ENCODE measurements around the gene IAH1. TPM values are rescaled to one million over a fixed set of nuclear protein-coding genes. Genes with fewer than 3 reads are reported as not detected.

The IAH1 gene
- 10 to 100 TPM; 35.0 to 79.2 (median 54.6) TPM for polyA plus RNA-seq
- long read RNA-seq, donor 1 = 0 reads
- long read RNA-seq, donor 2, transcript IAH1-215 (6 exons, 1,266 nt) = major isoform, 11 of 12 reads
- long read RNA-seq, donor 2, partial matches to known transcripts = 0 of 12 reads
- long read RNA-seq, donor 2, other reads (novel, unspliced or antisense) = 0 of 12 reads
- long read RNA-seq, donor 3, transcript IAH1-215 (6 exons, 1,266 nt) = major isoform, 16 of 21 reads
- long read RNA-seq, donor 3, partial matches to known transcripts = 0 of 21 reads
- long read RNA-seq, donor 3, other reads (novel, unspliced or antisense) = 0 of 21 reads
- long read RNA-seq, donor 4, partial matches to known transcripts = 0 of 1 reads
- long read RNA-seq, donor 4, other reads (novel, unspliced or antisense) = 0 of 1 reads
- long read RNA-seq, donor 5, partial matches to known transcripts = 0 of 5 reads
- long read RNA-seq, donor 5, other reads (novel, unspliced or antisense) = 0 of 5 reads
- long read RNA-seq, donor 6, transcript IAH1-215 (6 exons, 1,266 nt) = major isoform, 21 of 24 reads
- long read RNA-seq, donor 6, partial matches to known transcripts = 0 of 24 reads
- long read RNA-seq, donor 6, other reads (novel, unspliced or antisense) = 0 of 24 reads
- long read RNA-seq, donor 7 = 0 reads
- long read RNA-seq, donor 8, partial matches to known transcripts = 0 of 3 reads
- long read RNA-seq, donor 8, other reads (novel, unspliced or antisense) = 0 of 3 reads
- long read RNA-seq, donor 9, transcript IAH1-215 (6 exons, 1,266 nt) = major isoform, 7 of 8 reads
- long read RNA-seq, donor 9, partial matches to known transcripts = 0 of 8 reads
- long read RNA-seq, donor 9, other reads (novel, unspliced or antisense) = 0 of 8 reads
- long read RNA-seq, donor 10, transcript IAH1-215 (6 exons, 1,266 nt) = major isoform, 21 of 27 reads
- long read RNA-seq, donor 10, partial matches to known transcripts = 0 of 27 reads
- long read RNA-seq, donor 10, other reads (novel, unspliced or antisense) = 0 of 27 reads

- WGBS, 3 donors = 0 to 1% (median 0%) methylated on average over 58 to 91 of the region's 91 CpGs
- H3K36me3 ChIP-seq (ENCODE audit: control insufficient read depth in 3 of 3, insufficient read depth in 2 of 3, low read depth in 1 of 3, low read length in 3 of 3) = peaks cover 0 to 27% (median 5%) of the 10 kb centered on the region in 3 donors
- no peaks in the 10 kb centered on the region for H3K27me3 ChIP-seq (ENCODE audit: control insufficient read depth in 3 of 3, insufficient read depth in 3 of 3, low read length in 3 of 3)
- FAIRE-seq = no peak
- peaks cover 0 to 10% (median 2%) of the 10 kb centered on the region in 3 donors for H3K4me1 ChIP-seq (ENCODE audit: control insufficient read depth in 3 of 3, insufficient read depth in 2 of 3, low read depth in 1 of 3, low read length in 2 of 3)
- H3K4me3 ChIP-seq (ENCODE audit: low read depth in 1 of 3, low read length in 3 of 3) = peak within 1 kb of the TSS; percentile 73 to 87 (median 74)
- H3K9me3 ChIP-seq (ENCODE audit: control insufficient read depth in 2 of 2, insufficient read depth in 1 of 2, low read depth in 1 of 2, low read length in 1 of 2) = no peaks in the 10 kb centered on the region
- H3K27ac ChIP-seq (ENCODE audit: low read depth in 1 of 3, low read length in 2 of 3) = peak within 1 kb of the TSS; percentile 63 to 94 (median 80)
- DNase-seq = peak; percentile 67 to 91
Observed at GRCh38 chr2:9474361-9475057, at the start of gene IAH1. IAH1 (plus strand) TSS chr2:9474551; CDS start chr2:9474567, 16 bp downstream.

- no peaks in the 10 kb centered on the region for H3K9me3 ChIP-seq (ENCODE audit: control insufficient read depth in 2 of 2, insufficient read depth in 1 of 2, low read depth in 1 of 2, low read length in 1 of 2)
- whole genome bisulfite sequencing, 3 donors = 77 to 88% (median 83%) methylated on average over 5 of the region's 5 CpGs
- peaks cover 4 to 13% (median 8%) of the 10 kb centered on the region in 3 donors for H3K4me1 ChIP-seq (ENCODE audit: control insufficient read depth in 3 of 3, insufficient read depth in 2 of 3, low read depth in 1 of 3, low read length in 2 of 3)
- H3K4me3 ChIP-seq (ENCODE audit: low read depth in 1 of 3, low read length in 3 of 3) = no peak overlapping the region
- FAIRE-seq (no peak), DNase-seq (no peak)
- no peaks in the 10 kb centered on the region for H3K27me3 ChIP-seq (ENCODE audit: control insufficient read depth in 3 of 3, insufficient read depth in 3 of 3, low read length in 3 of 3)
- H3K27ac ChIP-seq (ENCODE audit: low read depth in 1 of 3, low read length in 2 of 3) = no peak overlapping the region
- H3K36me3 ChIP-seq (ENCODE audit: control insufficient read depth in 3 of 3, insufficient read depth in 2 of 3, low read depth in 1 of 3, low read length in 3 of 3) = peaks cover 12 to 22% (median 16%) of the 10 kb centered on the region in 3 donors
Observed at GRCh38 chr2:9428965-9429577, 45.3 kb upstream of the IAH1 start.

DNA sequence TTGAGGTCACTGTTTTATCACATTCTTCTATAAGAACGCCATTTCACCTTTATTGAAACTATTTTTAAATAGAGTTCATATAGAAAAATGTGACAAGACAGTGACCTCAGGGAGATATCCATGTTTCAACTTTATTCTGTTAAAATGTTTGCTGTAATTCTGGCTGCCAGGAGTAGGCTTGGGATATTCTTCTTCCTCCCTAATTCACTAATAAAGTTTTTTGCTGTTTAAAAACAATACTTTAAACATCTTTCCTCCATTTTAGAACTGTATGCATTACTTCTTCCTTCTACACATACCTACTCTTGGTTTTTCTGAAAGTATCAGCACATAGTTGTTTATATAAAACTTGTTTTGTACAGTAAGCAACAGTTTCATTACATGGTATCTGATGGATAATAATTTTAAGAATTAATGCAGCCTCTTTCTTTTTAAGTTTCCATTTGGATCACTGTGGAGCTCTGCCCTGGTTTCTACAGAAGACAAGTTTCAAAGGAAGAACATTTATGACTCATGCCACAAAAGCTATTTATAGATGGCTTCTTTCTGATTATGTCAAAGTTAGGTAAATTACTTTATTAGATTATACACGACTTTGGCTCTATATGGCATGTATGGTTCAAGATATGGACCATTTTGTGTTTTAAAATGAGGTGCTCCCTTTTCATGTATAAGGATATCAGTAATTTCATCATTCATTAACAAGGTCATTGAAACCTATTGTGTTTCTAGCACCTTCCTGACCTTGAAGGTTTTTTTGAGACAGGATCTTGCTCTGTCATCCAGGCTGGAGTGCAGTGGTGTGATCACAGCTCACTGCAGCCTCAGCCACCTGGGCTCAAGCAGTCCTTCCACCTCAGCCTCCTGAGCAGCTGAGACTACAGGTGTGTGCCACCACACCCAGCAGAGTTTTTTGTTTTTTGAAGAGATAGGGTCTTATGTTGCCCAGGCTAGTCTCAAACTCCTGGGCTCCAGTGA, 43.7 kb upstream of the IAH1 start:
- Histone ChIP-seq H3K9me3 (ENCODE audit: control insufficient read depth in 2 of 2, insufficient read depth in 1 of 2, low read depth in 1 of 2, low read length in 1 of 2) (no peaks in the 10 kb centered on the region), H3K36me3 (ENCODE audit: control insufficient read depth in 3 of 3, insufficient read depth in 2 of 3, low read depth in 1 of 3, low read length in 3 of 3) (peaks cover 16 to 29% (median 18%) of the 10 kb centered on the region in 3 donors), H3K4me1 (ENCODE audit: control insufficient read depth in 3 of 3, insufficient read depth in 2 of 3, low read depth in 1 of 3, low read length in 2 of 3) (no peaks in the 10 kb centered on the region), H3K4me3 (ENCODE audit: low read depth in 1 of 3, low read length in 3 of 3) (no peak overlapping the region), H3K27ac (ENCODE audit: low read depth in 1 of 3, low read length in 2 of 3) (peak overlapping the region in 1 of 3 donors; percentile 20), H3K27me3 (ENCODE audit: control insufficient read depth in 3 of 3, insufficient read depth in 3 of 3, low read length in 3 of 3) (no peaks in the 10 kb centered on the region)
- WGBS, 3 donors = 49 to 63% (median 54%) methylated on average over 2 of the region's 2 CpGs
- no peak for FAIRE-seq
- DNase-seq = no peak

GRCh38 chr2:9434489-9434888, 39.9 kb upstream of the IAH1 start:
- Histone ChIP-seq H3K4me1 (ENCODE audit: control insufficient read depth in 3 of 3, insufficient read depth in 2 of 3, low read depth in 1 of 3, low read length in 2 of 3) (no peaks in the 10 kb centered on the region), H3K27me3 (ENCODE audit: control insufficient read depth in 3 of 3, insufficient read depth in 3 of 3, low read length in 3 of 3) (no peaks in the 10 kb centered on the region), H3K9me3 (ENCODE audit: control insufficient read depth in 2 of 2, insufficient read depth in 1 of 2, low read depth in 1 of 2, low read length in 1 of 2) (no peaks in the 10 kb centered on the region), H3K4me3 (ENCODE audit: low read depth in 1 of 3, low read length in 3 of 3) (no peak overlapping the region), H3K36me3 (ENCODE audit: control insufficient read depth in 3 of 3, insufficient read depth in 2 of 3, low read depth in 1 of 3, low read length in 3 of 3) (peaks cover 14 to 46% (median 22%) of the 10 kb centered on the region in 3 donors), H3K27ac (ENCODE audit: low read depth in 1 of 3, low read length in 2 of 3) (no peak overlapping the region)
- DNase-seq = no peak
- 74 to 84% (median 81%) methylated on average over 2 of the region's 2 CpGs for WGBS, 3 donors
- no peak for FAIRE-seq

GRCh38 chr2:9439536-9439935, 34.8 kb upstream of the IAH1 start:
- no peak for DNase-seq
- no peaks in the 10 kb centered on the region for H3K9me3 ChIP-seq (ENCODE audit: control insufficient read depth in 2 of 2, insufficient read depth in 1 of 2, low read depth in 1 of 2, low read length in 1 of 2)
- no peaks in the 10 kb centered on the region for H3K27me3 ChIP-seq (ENCODE audit: control insufficient read depth in 3 of 3, insufficient read depth in 3 of 3, low read length in 3 of 3)
- FAIRE-seq = no peak
- H3K36me3 ChIP-seq (ENCODE audit: control insufficient read depth in 3 of 3, insufficient read depth in 2 of 3, low read depth in 1 of 3, low read length in 3 of 3) = peaks cover 7 to 45% (median 11%) of the 10 kb centered on the region in 3 donors
- WGBS, 3 donors = 93 to 100% (median 97%) methylated on average over 1 of the region's 1 CpG
- H3K27ac ChIP-seq (ENCODE audit: low read depth in 1 of 3, low read length in 2 of 3) = peak overlapping the region in 1 of 3 donors; percentile 54
- H3K4me1 ChIP-seq (ENCODE audit: control insufficient read depth in 3 of 3, insufficient read depth in 2 of 3, low read depth in 1 of 3, low read length in 2 of 3) = no peaks in the 10 kb centered on the region
- H3K4me3 ChIP-seq (ENCODE audit: low read depth in 1 of 3, low read length in 3 of 3) = no peak overlapping the region

DNA sequence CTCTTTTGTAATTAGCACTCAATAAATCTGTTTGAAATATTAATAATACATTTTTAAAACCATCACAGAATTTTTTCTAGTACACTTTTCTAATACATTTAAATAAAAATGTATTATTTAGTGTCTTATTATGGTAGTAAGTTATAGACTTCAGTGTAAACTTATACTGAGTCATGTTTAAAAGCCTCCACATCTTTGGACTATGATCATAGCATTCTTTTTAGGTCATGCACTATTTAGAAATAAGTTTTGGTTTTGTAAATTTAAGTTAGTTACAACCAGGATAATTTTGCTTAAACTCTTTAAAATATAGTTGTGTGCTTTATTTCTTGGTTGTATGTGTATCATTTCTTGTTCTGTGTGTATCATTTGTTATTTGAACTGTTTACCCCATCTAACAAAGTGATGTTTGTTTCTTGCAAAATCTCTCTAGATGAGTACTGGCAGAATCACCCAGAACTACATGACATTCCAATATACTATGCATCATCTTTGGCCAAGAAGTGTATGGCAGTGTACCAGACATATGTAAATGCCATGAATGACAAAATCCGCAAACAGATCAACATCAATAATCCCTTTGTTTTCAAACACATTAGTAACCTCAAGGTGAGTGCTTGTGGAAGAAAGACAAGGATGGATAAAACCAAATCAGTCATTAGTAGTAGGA, 34.2 kb upstream of the IAH1 start:
- no peak overlapping the region for H3K4me3 ChIP-seq (ENCODE audit: low read depth in 1 of 3, low read length in 3 of 3)
- no peaks in the 10 kb centered on the region for H3K27me3 ChIP-seq (ENCODE audit: control insufficient read depth in 3 of 3, insufficient read depth in 3 of 3, low read length in 3 of 3)
- H3K4me1 ChIP-seq (ENCODE audit: control insufficient read depth in 3 of 3, insufficient read depth in 2 of 3, low read depth in 1 of 3, low read length in 2 of 3) = no peaks in the 10 kb centered on the region
- no peak overlapping the region for H3K27ac ChIP-seq (ENCODE audit: low read depth in 1 of 3, low read length in 2 of 3)
- H3K9me3 ChIP-seq (ENCODE audit: control insufficient read depth in 2 of 2, insufficient read depth in 1 of 2, low read depth in 1 of 2, low read length in 1 of 2) = no peaks in the 10 kb centered on the region
- peaks cover 7 to 47% (median 11%) of the 10 kb centered on the region in 3 donors for H3K36me3 ChIP-seq (ENCODE audit: control insufficient read depth in 3 of 3, insufficient read depth in 2 of 3, low read depth in 1 of 3, low read length in 3 of 3)
- 83 to 100% (median 100%) methylated on average over 1 of the region's 1 CpG for WGBS, 3 donors
- DNase-seq (no peak), FAIRE-seq (no peak)

GRCh38 chr2:9441556-9441955, 32.8 kb upstream of the IAH1 start:
- peaks cover 10 to 43% (median 11%) of the 10 kb centered on the region in 3 donors for H3K36me3 ChIP-seq (ENCODE audit: control insufficient read depth in 3 of 3, insufficient read depth in 2 of 3, low read depth in 1 of 3, low read length in 3 of 3)
- 51 to 67% (median 58%) methylated on average over 3 of the region's 3 CpGs for WGBS, 3 donors
- FAIRE-seq = no peak

More at GRCh38 chr2:9441556-9441955, 32.8 kb upstream of the IAH1 start:
- Histone ChIP-seq H3K27me3 (ENCODE audit: control insufficient read depth in 3 of 3, insufficient read depth in 3 of 3, low read length in 3 of 3) (no peaks in the 10 kb centered on the region), H3K4me3 (ENCODE audit: low read depth in 1 of 3, low read length in 3 of 3) (no peak overlapping the region), H3K27ac (ENCODE audit: low read depth in 1 of 3, low read length in 2 of 3) (no peak overlapping the region), H3K9me3 (ENCODE audit: control insufficient read depth in 2 of 2, insufficient read depth in 1 of 2, low read depth in 1 of 2, low read length in 1 of 2) (no peaks in the 10 kb centered on the region), H3K4me1 (ENCODE audit: control insufficient read depth in 3 of 3, insufficient read depth in 2 of 3, low read depth in 1 of 3, low read length in 2 of 3) (no peaks in the 10 kb centered on the region)
- DNase-seq = no peak

Measured in small intestine (tissue), 16 donors.